ENCODE data around the gene MRM2. TPM values are rescaled to one million over a fixed set of nuclear protein-coding genes. Genes with fewer than 3 reads are reported as not detected.

The MRM2 gene
- total RNA-seq, 1 experiment from 2014 or later = 34.7 TPM

DNA sequence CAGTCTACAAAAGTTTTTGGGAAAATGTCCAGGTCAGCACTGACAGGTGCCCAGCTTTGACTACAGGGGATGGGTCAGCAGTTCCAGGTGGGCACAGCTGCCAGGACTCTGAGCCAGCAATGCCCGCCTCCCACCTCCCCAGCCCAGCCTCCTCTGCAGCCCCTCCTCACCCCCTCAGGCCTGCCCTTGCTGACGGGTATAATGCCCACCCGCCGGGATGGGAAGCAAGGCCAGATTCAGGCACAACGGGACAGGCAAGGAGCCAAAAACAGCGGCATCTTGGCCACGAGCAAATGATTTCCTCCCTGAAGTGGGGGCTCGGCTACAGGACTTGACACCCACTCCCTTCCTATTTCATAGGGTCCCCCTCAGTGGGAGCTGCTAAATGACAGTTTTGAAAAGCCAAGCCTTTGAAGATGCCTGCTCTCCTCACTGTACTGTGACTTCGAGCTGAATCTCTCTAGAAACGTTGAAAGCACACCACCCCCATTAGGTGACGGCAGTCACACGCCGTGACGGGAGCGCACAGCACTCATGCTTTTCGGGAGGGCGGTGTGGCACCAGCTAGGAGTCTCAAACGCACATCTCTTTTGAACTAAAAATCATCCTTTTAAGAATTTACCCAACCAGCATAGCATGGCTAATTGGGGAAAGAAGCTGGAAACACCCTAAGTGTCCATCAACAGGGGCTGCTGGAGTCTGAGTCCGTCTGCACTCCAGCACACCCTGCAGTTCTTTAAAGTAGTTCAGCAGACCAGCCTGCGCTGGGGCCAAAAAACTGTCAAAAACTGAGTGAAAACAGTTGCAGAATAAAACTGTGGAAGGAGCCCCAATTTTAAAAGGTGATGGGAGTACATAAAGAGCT lies 38.9 kb downstream of the MRM2 start:
- intact Hi-C loops (cut with micrococcal nuclease) = loop anchor here (10.0 kb wide), 1 partner anchor 98 kb away; no protein-coding TSS in a partner anchor
- no peak overlapping the region for H3K9ac ChIP-seq (ENCODE audit: low read length)
- no peaks in the 10 kb centered on the region for H4K20me1 ChIP-seq (ENCODE audit: insufficient read depth)
- H3K9me2 ChIP-seq (ENCODE audit: insufficient read depth) = no peaks in the 10 kb centered on the region
- TF ChIP-seq, protein P1, sequence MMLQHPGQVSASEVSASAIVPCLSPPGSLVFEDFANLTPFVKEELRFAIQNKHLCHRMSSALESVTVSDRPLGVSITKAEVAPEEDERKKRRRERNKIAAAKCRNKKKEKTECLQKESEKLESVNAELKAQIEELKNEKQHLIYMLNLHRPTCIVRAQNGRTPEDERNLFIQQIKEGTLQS (IDR thresholded peaks at IDR 0.05) = no peak
- H3K36me3 ChIP-seq (ENCODE audit: control insufficient read depth in 1 of 2, insufficient read depth in 2 of 2, low read length in 2 of 2) = peaks cover 5 to 6% of the 10 kb centered on the region in 2 experiments; a peak in 3 of 4 replicates
- H3K4me1 ChIP-seq (ENCODE audit: control insufficient read depth in 1 of 2, insufficient read depth in 2 of 2, low read length in 2 of 2) = no peaks in the 10 kb centered on the region
- DNase-seq (ENCODE audit: low read depth, low spot score) = no peak
- H3K79me2 ChIP-seq (ENCODE audit: insufficient read depth, low read length) = no peaks in the 10 kb centered on the region
- ChIA-PET CTCF (no interaction called here), RAD21 (ENCODE audit: low non-redundant PET in 1 of 2, low total read pairs in 2 of 2, uncharacterized antibody in 2 of 2, unreplicated experiment in 2 of 2) (no interaction called here), POLR2A (no interaction called here)
- H3K4me3 ChIP-seq (replicated peaks in 1 of 2; ENCODE audit: low read depth in 1 of 2, low read length in 2 of 2) = no peak overlapping the region
- H3K27me3 ChIP-seq (ENCODE audit: insufficient read depth, low read length) = no peaks in the 10 kb centered on the region
- BruUV-seq (replicated peaks) = no TSS peak
- H3K27ac ChIP-seq (ENCODE audit: low read depth, low read length) = no peak overlapping the region
- H3K4me2 ChIP-seq (ENCODE audit: low read length) = no peak overlapping the region
- H3K9me3 ChIP-seq (ENCODE audit: control insufficient read depth in 1 of 2, insufficient read depth in 1 of 2, low read depth in 1 of 2, low read length in 2 of 2) = no peaks in the 10 kb centered on the region
- no peak for ATAC-seq
- no peak overlapping the region for H2AFZ ChIP-seq (ENCODE audit: low read depth, low read length, poor library complexity, severe bottlenecking)

DNA sequence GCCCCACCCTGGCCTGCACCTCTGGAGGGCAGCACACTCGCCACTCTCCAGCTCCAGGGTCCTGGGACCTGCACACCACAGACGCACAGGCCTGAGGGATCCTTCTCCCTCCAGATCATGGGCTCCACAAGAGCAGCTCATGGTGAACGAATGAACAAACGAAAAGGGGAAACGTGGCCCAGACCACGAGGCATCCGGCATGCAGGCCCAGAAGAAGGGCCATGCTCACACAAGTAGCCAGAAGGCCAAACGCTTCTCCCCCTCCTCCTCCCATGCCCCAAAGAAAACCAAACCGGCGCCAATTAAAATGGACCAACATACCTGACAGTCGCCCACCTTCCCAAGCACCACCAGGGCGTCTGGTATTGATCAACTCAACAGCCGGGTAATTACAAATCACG lies 39.6 kb downstream of the MRM2 start:
- Histone ChIP-seq H3K36me3 (ENCODE audit: control insufficient read depth in 1 of 2, insufficient read depth in 2 of 2, low read length in 2 of 2) (peaks cover 3 to 5% of the 10 kb centered on the region in 2 experiments; a peak in 2 of 4 replicates), H2AFZ (ENCODE audit: low read depth, low read length, poor library complexity, severe bottlenecking) (no peak overlapping the region), H3K9ac (ENCODE audit: low read length) (no peak overlapping the region), H3K79me2 (ENCODE audit: insufficient read depth, low read length) (no peaks in the 10 kb centered on the region), H3K9me2 (ENCODE audit: insufficient read depth) (no peaks in the 10 kb centered on the region), H3K9me3 (ENCODE audit: control insufficient read depth in 1 of 2, insufficient read depth in 1 of 2, low read depth in 1 of 2, low read length in 2 of 2) (no peaks in the 10 kb centered on the region), H3K4me1 (ENCODE audit: control insufficient read depth in 1 of 2, insufficient read depth in 2 of 2, low read length in 2 of 2) (no peaks in the 10 kb centered on the region), H3K27ac (ENCODE audit: low read depth, low read length) (no peak overlapping the region), H3K27me3 (ENCODE audit: insufficient read depth, low read length) (no peaks in the 10 kb centered on the region), H3K4me3 (replicated peaks in 1 of 2; ENCODE audit: low read depth in 1 of 2, low read length in 2 of 2) (no peak overlapping the region), H3K4me2 (ENCODE audit: low read length) (no peak overlapping the region), H4K20me1 (ENCODE audit: insufficient read depth) (no peaks in the 10 kb centered on the region)
- ATAC-seq (no peak), DNase-seq (ENCODE audit: low read depth, low spot score) (no peak)
- intact Hi-C loops (cut with micrococcal nuclease) = loop anchor here (10.0 kb wide), 1 partner anchor 98 kb away; no protein-coding TSS in a partner anchor
- RAD21 ChIA-PET (ENCODE audit: low non-redundant PET in 1 of 2, low total read pairs in 2 of 2, uncharacterized antibody in 2 of 2, unreplicated experiment in 2 of 2) = no interaction called here
- BruUV-seq (replicated peaks) = no TSS peak
- TF ChIP-seq, protein P2, sequence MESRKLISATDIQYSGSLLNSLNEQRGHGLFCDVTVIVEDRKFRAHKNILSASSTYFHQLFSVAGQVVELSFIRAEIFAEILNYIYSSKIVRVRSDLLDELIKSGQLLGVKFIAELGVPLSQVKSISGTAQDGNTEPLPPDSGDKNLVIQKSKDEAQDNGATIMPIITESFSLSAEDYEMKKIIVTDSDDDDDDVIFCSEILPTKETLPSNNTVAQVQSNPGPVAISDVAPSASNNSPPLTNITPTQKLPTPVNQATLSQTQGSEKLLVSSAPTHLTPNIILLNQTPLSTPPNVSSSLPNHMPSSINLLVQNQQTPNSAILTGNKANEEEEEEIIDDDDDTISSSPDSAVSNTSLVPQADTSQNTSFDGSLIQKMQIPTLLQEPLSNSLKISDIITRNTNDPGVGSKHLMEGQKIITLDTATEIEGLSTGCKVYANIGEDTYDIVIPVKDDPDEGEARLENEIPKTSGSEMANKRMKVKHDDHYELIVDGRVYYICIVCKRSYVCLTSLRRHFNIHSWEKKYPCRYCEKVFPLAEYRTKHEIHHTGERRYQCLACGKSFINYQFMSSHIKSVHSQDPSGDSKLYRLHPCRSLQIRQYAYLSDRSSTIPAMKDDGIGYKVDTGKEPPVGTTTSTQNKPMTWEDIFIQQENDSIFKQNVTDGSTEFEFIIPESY (IDR thresholded peaks at IDR 0.05; ENCODE audit: extremely low read depth, insufficient replicate concordance, low read length) = no peak
- TF ChIP-seq EZH2phosphoT487 (IDR thresholded peaks at IDR 0.05; ENCODE audit: borderline replicate concordance) = no peak
- no peak for TF ChIP-seq CEBPB (IDR thresholded peaks at IDR 0.05; ENCODE audit: low read depth)
- no peak for TF ChIP-seq TCF7L2 (IDR thresholded peaks at IDR 0.05; ENCODE audit: borderline replicate concordance, extremely low read depth, insufficient read depth, insufficient read length)
- no peak for TF ChIP-seq FOSL1 (IDR thresholded peaks at IDR 0.05; ENCODE audit: low read depth)
- CTCF ChIA-PET = no interaction called here
- POLR2A ChIA-PET = no interaction called here

Measured in HCT116 (cell line).